MV-4-11 (cell line): ENCODE measurements around the gene PLEKHM2.

Experiments
- DNase-seq: peaks from one replicate; lab custom pipeline; 2025; lab: John Stamatoyannopoulos, UW

PLEKHM2 gene

DNA sequence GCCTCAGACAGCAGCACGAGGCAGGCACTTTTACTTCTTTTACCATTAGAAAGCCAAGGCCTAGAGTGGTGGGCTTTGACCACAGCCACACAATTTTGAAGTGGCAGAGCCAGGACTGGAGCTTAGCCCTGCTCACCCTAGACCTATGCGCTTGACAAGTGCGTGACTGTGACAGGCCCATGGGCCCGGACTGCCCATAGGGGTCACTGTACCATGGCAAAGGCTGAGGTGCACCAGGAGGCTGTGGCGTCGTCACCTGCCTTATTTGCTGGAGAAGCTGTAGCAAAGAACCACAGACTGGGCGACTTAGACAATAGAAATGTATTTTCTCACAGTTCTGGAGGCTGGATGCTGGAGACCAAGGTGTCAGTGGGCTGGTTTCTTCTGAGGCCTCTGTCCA lies 55.6 kb downstream of the PLEKHM2 start:
- DNase-seq: no peak

DNA sequence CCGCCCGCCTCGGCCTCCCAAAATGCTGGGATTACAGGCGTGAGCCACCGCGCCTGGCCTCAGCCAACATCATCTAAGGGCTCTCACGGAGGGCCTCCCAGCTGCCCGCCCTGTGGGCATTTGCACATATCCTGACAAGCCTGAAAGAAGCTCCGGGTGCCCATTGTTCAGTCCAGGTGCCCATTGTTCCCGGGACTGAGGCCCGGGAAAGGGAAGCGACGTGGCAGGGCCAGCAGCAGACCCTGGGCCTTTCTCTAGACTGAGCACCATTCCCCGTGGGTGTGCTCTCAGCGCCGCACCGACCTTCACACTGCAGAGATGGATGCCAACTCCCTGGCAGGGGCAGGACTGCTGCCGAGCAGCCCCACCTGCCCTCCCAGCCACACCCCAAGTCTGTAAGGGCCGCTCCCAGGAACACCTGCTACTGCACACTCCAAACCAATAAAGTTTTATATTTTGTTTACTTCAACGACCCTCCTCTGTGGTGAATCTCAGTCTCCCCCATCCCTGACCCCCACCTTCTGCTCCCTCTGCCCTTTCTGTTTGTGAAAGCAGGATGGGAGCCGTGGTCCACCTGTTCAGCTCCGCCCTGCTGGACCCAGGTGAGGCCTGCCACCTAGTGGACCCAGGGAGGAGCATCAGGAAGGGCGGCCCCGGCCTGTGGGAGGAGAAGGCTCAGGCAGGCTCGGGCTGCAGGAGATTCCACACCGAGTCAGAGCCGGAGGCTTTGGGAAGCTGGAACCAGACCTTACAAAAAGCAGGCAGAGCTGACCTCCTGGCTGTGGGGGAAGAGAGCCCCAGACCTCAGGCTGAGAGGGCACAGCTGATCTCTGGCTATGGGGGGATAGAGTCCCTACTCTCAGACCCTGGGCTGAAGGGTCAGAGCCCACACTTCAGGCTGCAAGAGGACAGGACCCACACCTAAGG lies 57.1 kb downstream of the PLEKHM2 start:
- DNase-seq: peak; percentile 17

- no peak for DNase-seq
Measured at GRCh38 chr1:15742339-15742801, 58.2 kb downstream of the PLEKHM2 start, which contains the start of gene TMEM82. TMEM82 (plus strand) TSS chr1:15742499; CDS start chr1:15742560, 61 bp downstream.

GRCh38 chr1:15744122-15744679 lies 60.1 kb downstream of the PLEKHM2 start:
- DNase-seq: no peak

DNA sequence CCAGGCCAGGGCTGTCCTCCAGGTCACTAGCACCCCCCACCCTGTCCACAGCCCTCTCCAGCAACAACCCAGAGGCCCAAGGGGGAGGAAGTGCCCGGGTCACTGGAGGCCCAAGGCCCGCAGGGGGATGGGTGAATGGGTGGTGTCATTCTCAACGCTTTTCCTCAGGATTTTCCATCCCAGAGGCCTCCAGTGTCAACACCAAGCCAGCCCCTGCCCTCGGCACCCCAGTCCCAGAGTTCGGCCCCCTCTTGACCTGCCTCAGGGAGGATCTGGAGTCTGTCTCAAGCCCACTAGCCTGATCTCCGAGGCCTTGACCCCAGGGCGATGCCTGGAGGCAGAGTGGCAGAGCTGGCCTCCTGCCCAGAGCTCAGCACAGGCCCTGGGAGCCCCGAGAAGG lies 63.3 kb downstream of the PLEKHM2 start:
- DNase-seq: no peak

DNA sequence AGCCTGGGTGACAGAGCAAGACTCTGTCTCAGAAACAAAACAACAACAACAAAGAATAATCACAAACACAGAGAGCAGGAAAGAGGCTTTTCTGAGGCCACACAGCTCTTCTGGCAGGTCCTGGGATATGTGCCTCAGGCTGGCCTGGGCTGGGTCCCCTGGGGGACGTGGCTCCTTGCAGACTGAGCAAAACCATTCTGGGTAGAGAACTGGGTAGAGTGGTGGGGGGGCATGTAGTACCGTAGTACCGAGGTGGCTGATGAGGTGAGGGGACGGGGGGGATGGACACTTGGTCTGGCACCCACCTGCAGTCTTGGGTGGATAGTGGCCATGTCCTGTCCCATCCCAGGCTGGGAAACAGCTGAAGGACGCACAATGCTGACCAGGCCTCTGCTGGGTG lies 64.1 kb downstream of the PLEKHM2 start:
- DNase-seq: no peak

- DNase-seq: no peak
Measured at GRCh38 chr1:15748690-15749398, 64.7 kb downstream of the PLEKHM2 start.

DNA sequence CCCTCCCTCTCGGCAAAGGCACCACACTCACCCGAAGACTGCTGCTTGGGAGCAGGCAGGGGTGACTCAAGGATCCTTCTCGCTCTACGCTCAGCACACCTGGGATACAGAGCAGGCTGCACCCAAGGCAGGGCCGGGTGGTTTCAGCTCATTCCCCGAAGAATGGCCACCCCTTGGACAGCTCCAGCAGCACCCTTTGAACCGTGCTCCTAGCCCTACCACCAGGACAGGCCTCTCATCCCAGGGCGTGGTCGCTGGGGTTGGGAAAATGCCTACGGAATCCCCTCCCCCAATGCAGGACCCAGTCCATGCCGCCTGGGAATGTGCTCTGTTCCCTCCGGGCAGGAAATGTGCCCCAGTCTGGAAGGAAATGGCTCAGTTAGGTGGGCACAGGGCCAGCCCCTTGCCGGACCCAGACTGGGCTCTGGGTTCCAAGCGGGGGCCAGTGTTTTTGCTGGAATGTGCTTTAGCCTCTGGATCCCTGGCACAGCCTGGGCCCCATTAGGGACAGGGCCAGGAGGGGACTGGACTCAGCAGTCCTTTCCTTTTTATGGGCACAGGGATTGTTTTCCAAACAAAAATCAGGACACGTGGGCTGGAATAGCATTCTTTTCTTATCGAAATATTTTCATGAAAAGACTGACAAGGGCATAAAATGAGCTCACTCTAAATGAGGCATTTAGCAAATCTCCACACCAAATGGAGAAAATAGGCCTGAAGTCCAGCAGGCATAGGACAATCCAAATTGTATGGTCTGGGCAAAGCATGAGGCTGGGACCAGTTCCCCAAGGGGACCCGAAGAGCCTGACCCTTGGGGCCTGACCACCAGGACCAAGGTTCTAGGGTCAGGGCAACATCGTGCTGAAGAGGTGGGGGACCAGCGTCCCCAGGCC lies 65.5 kb downstream of the PLEKHM2 start:
- no peak for DNase-seq

GRCh38 chr1:15750924-15751323 lies 66.8 kb downstream of the PLEKHM2 start:
- DNase-seq: no peak

- DNase-seq: no peak
Measured at GRCh38 chr1:15751717-15752116, 67.6 kb downstream of the PLEKHM2 start.

- DNase-seq: no peak
Measured at GRCh38 chr1:15753776-15754175, 69.7 kb downstream of the PLEKHM2 start.

DNA sequence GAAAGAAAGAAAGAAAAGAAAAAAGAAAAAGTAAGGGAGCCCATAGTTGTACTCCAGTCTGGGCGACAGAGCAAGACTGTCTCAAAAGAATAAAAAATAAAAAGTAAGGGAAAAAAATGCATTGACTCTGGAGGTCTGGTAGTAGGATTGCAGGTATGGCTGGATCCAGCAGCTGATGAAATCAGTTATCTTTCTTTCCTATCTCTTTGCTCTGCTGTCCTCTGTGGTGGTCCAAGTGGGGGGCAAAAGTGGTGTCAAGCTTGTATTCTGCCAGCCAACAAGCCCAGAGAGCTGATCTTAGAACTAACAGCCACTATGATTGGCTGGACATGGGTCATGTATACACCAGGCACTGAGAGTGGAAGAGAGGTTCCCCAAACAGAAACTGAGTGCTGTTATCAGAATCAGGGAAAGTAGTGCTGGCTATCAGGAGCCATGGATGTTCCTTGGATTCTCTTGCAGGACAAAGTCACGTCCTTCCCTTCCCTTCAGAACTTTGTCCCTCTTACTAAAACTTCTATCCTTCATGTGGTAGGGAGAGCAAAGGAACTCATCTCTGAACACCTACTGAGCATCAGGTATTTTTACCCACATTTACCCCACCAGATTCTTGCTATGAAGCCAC lies 71.0 kb downstream of the PLEKHM2 start:
- DNase-seq: no peak

DNA sequence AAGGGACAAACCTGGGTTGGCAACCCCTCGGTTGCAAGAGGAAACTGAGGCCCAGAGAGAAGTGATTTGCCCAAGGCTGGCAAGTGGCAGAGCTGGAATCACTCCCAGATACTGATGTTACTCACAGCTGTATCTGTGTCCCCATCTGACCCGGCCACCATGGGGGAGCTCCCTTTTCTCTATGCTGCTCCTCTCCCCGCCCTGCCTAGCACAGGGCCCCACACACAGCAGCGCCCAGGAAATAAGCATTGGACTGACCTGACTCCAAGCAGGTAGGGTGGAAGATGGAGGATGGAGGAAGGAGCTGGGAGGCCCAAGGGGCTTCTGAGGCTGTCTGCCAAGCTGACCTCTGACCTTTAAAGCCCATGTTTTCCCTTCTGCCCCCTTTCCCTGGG lies 71.5 kb downstream of the PLEKHM2 start:
- no peak for DNase-seq

- DNase-seq: no peak
Measured at GRCh38 chr1:15756143-15757015, 72.3 kb downstream of the PLEKHM2 start.

- DNase-seq: no peak
Measured at GRCh38 chr1:15757016-15757543, 73.0 kb downstream of the PLEKHM2 start.

DNA sequence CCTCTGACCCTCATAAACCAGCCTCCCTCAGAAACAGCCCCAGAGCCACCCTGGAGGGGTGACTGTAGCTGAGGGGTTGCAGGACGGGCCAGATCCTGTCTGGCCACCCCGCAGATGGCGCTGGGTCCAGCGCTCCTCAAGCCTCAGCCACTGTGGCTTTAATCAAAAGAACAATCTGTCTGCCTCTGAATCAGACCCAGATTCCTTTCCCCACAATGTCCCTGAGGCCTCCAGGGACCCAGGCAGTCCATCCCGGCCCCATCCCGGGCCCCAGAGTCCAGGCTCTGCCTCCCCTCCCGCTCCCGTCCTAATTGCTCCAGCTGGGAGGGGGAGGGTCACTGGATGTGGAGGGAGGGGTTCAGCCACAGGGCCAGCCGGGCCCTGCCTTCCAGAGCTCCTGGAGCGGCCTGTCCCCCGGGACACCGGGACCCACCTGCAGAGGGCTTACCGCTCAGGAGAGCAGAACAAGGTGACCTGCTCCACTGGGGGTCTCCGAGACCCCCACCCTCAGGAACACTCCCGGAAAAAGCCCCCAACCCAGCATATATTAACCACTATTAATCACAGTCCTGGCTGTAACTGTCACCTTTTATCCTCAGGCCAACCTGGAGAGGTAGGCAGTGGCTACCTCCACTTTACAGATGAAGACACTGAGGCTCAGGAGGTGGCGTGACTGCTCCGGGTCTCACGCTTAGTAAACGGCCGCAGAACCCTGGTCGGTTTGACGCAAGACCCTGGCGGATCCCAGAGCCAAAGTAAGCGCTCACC lies 73.6 kb downstream of the PLEKHM2 start:
- DNase-seq: no peak

- DNase-seq: no peak
Measured at GRCh38 chr1:15758343-15758931, 74.3 kb downstream of the PLEKHM2 start, which contains the start of gene FBLIM1. FBLIM1 (plus strand) TSS chr1:15758795; CDS start chr1:15764984, 6,189 bp downstream.

DNA sequence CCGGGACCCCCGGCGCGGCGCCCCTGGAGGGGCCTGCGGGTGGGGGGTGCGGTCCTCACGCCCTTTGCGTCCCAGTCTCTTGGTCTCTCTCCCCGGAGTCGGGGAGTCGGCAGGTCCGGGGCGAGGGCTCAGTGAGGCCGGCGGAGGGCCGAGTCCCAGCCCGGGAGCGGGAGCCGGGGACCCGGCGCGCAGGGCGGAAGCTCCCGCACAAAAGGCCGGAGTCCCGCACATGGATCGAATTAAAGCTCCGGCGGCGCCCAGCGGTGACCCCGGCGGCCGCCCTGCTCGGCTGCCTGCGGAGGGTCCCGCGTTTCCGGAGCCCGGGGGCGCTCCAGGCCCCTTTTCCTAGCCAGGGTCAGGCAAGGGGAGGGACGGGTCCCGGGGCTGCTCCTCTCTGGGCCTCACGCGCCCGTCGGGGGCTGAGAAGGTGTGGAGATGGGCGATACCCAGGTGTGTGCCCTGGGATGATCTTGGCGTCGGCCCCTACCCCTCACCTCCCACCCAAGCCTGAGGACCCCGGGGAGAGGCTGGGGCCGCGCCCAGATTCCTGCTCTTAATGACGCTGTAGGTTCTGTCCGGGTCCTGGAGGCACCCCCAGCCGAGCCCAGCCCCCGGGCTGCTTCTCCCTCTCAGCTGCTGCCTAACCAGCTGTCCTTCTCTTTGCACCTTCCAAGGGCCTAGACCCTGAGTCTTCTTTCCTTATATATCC lies 75.0 kb downstream of the PLEKHM2 start:
- DNase-seq: no peak
